HG02852 (cell line): ENCODE data around the gene CD59.
"Not testable (repeated sequence)": the region's sequence is repeated elsewhere in the genome, so short reads cannot be mapped to it uniquely, and the experiment has no call there.

Experiments used
- ATAC-seq: cut with Tn5 transposase; IDR thresholded peaks from one replicate; pipeline ENCODE4 v1.9.1; 2021; ENCODE audit warnings: mild to moderate bottlenecking, moderate library complexity; ENCODE audit not compliant: unreplicated experiment

CD59 gene

GRCh38 chr11:33743291-33743690 lies 7.1 kb upstream of the CD59 start:
- no peak for ATAC-seq

- no peak for ATAC-seq
Measured at GRCh38 chr11:33742249-33742851, 6.1 kb upstream of the CD59 start.

GRCh38 chr11:33741806-33742205 lies 5.6 kb upstream of the CD59 start:
- ATAC-seq = no peak

- no peak for ATAC-seq
Measured at GRCh38 chr11:33737362-33737821, 1.2 kb upstream of the CD59 start.

GRCh38 chr11:33735271-33736147 lies 714 bp downstream of the CD59 start:
- peak; percentile 49 for ATAC-seq

GRCh38 chr11:33734441-33735270 lies 1.6 kb downstream of the CD59 start:
- ATAC-seq = no peak

- no peak for ATAC-seq
Measured at GRCh38 chr11:33733980-33734379, 2.2 kb downstream of the CD59 start.

- no peak for ATAC-seq
Measured at GRCh38 chr11:33731723-33732531, 4.3 kb downstream of the CD59 start.

- ATAC-seq = no peak
Measured at GRCh38 chr11:33730716-33731115, 5.5 kb downstream of the CD59 start.

- not testable (repeated sequence) for ATAC-seq
Measured at GRCh38 chr11:33729072-33729664, 7.1 kb downstream of the CD59 start.

- ATAC-seq = not testable (repeated sequence)
Measured at GRCh38 chr11:33727539-33727938, 8.7 kb downstream of the CD59 start.

GRCh38 chr11:33725496-33725895 lies 10.7 kb downstream of the CD59 start:
- no peak for ATAC-seq

- ATAC-seq = no peak
Measured at GRCh38 chr11:33724644-33725035, 11.6 kb downstream of the CD59 start.

- peak; percentile 19 for ATAC-seq
Measured at GRCh38 chr11:33723238-33723881, 12.9 kb downstream of the CD59 start.

- peak; percentile 84 for ATAC-seq
Measured at GRCh38 chr11:33722590-33723234, 13.5 kb downstream of the CD59 start.

GRCh38 chr11:33721984-33722383 lies 14.2 kb downstream of the CD59 start:
- no peak for ATAC-seq

- no peak for ATAC-seq
Measured at GRCh38 chr11:33721426-33721825, 14.8 kb downstream of the CD59 start.

- ATAC-seq = no peak
Measured at GRCh38 chr11:33719587-33719986, 16.6 kb downstream of the CD59 start.

- ATAC-seq = no peak
Measured at GRCh38 chr11:33718440-33718839, 17.8 kb downstream of the CD59 start.
